Gastrocnemius medialis (tissue), 4 donors: Measurements from ENCODE around the gene EFS.

Experiments used
- CTCF ChIP-seq, 5 experiments: fragments of 450-650 bp in 3 of 5; fragments of 200-600 bp in 2 of 5; sonication (generic) in 2 of 5; IDR thresholded peaks in 4 of 5; conservative IDR thresholded peaks in 1 of 5; 1 replicate in 4 of 5; 2 replicates in 1 of 5; pipeline ENCODE4 v1.5.1; 2016 to 2019; ENCODE audit warnings: antibody characterized with exemption in 5 of 5, mild to moderate bottlenecking in 3 of 5, moderate library complexity in 3 of 5
- POLR2A ChIP-seq, 2 donors: fragments of 450-650 bp; IDR thresholded peaks; one replicate each; pipeline ENCODE4 v1.6.1; 2017; ENCODE audit warnings: antibody characterized with exemption in 2 of 2, mild to moderate bottlenecking in 2 of 2, moderate library complexity in 2 of 2

- TF ChIP-seq CTCF (IDR thresholded peaks at IDR 0.05 in 4 of 5, conservative IDR thresholded peaks at IDR 0.05 in 1 of 5) (no peak), POLR2A (IDR thresholded peaks at IDR 0.05) (no peak)
These were observed 56.1 kb downstream of the EFS start for GRCh38 chr14:23308721-23309445.
